KMS-11 (cell line): Measurements from ENCODE around the gene MYH11.
A peak's percentile ranks its signal among the peaks of the same experiment; 100 is the strongest.

Source experiments
- H2AFZ ChIP-seq: fragments of 200-600 bp; sonication (generic); 2 replicates; pipeline ENCODE4 v1.6.1; 2016; ENCODE audit warnings: antibody characterized with exemption, mixed run types, low read depth
- H3K27ac ChIP-seq: fragments of 200-600 bp; sonication (generic); 2 replicates; pipeline ENCODE4 v1.6.1; 2016; ENCODE audit warnings: mild to moderate bottlenecking, mixed run types
- H3K27me3 ChIP-seq: fragments of 200-600 bp; sonication (generic); 2 replicates; pipeline ENCODE4 v1.6.1; 2017; ENCODE audit warnings: mild to moderate bottlenecking, low read depth, mixed run types, moderate library complexity; ENCODE audit not compliant: insufficient read depth
- H3K36me3 ChIP-seq: fragments of 200-600 bp; sonication (generic); 2 replicates; pipeline ENCODE4 v1.6.1; 2017; ENCODE audit warnings: mild to moderate bottlenecking, mixed run types; ENCODE audit not compliant: insufficient read depth
- H3K4me1 ChIP-seq: fragments of 200-600 bp; sonication (generic); 2 replicates; pipeline ENCODE4 v1.6.1; 2016; ENCODE audit warnings: mild to moderate bottlenecking, low read depth, mixed run types; ENCODE audit not compliant: poor library complexity, severe bottlenecking
- H3K4me2 ChIP-seq: fragments of 200-600 bp; sonication (generic); 2 replicates; pipeline ENCODE4 v1.7.0; 2016; ENCODE audit warnings: mild to moderate bottlenecking, mixed run types
- H3K4me3 ChIP-seq: fragments of 200-600 bp; sonication (generic); IDR thresholded peaks from 2 replicates; pipeline ENCODE4 v1.6.1; 2017; ENCODE audit warnings: low read depth, low read length, mixed read lengths; ENCODE audit not compliant: insufficient read depth
- H3K79me2 ChIP-seq: fragments of 200-600 bp; sonication (generic); 2 replicates; pipeline ENCODE4 v1.6.1; 2016; ENCODE audit warnings: low read depth, mixed run types; ENCODE audit not compliant: insufficient read depth
- H3K9ac ChIP-seq: fragments of 200-600 bp; sonication (generic); 2 replicates; pipeline ENCODE4 v1.6.1; 2016; ENCODE audit warnings: mild to moderate bottlenecking, mixed run types
- H4K20me1 ChIP-seq: fragments of 200-600 bp; sonication (generic); 2 replicates; pipeline ENCODE4 v1.6.1; 2016; ENCODE audit warnings: mild to moderate bottlenecking, mixed run types; ENCODE audit not compliant: insufficient read depth
- TF ChIP-seq, protein P1 (sequence below): fragments of 200-600 bp; sonication (generic); conservative IDR thresholded peaks from 2 replicates; pipeline ENCODE4 v1.6.1; 2017; ENCODE audit warnings: low read depth, mild to moderate bottlenecking, antibody characterized with exemption, low read length, moderate library complexity, mixed read lengths

The MYH11 gene

DNA sequence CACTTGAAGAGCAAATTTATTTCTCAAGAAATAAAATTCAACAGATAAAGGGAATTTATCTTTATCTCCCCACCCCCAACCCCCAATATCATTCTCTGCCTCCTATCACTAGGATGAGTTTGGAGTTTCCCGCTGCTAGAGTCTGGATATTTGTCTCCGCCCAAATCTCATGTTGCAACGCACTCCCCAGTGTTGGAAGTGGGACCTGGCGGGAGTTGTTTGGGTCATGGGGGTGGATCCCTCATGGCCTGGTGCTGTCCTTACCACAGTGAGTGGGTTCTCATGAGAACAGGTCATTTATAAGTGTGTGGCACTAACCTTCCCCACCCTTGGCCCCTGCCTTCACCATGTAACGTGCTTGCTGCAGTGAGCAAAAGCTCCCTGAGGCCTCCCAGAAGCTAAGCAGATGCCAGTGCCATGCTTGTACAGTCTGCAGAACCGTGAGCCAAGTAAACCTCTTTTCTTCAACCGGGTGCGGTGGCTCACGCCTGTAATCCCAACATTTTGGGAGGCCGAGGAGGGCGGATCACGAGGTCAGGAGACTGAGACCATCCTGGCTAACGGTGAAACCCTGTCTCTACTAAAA, 25.1 kb upstream of the MYH11 start:
- Histone ChIP-seq H3K4me3 (no peak overlapping the region), H4K20me1 (no peaks in the 10 kb centered on the region), H3K36me3 (peaks cover 15% of the 10 kb centered on the region; the same call in 1 of the 2 replicates), H3K27ac (no peak overlapping the region), H2AFZ (no peak overlapping the region), H3K4me1 (peaks cover 48% of the 10 kb centered on the region), H3K79me2 (peaks cover 46% of the 10 kb centered on the region), H3K4me2 (no peak overlapping the region), H3K27me3 (no peaks in the 10 kb centered on the region), H3K9ac (no peak overlapping the region)
- TF ChIP-seq, protein P1, sequence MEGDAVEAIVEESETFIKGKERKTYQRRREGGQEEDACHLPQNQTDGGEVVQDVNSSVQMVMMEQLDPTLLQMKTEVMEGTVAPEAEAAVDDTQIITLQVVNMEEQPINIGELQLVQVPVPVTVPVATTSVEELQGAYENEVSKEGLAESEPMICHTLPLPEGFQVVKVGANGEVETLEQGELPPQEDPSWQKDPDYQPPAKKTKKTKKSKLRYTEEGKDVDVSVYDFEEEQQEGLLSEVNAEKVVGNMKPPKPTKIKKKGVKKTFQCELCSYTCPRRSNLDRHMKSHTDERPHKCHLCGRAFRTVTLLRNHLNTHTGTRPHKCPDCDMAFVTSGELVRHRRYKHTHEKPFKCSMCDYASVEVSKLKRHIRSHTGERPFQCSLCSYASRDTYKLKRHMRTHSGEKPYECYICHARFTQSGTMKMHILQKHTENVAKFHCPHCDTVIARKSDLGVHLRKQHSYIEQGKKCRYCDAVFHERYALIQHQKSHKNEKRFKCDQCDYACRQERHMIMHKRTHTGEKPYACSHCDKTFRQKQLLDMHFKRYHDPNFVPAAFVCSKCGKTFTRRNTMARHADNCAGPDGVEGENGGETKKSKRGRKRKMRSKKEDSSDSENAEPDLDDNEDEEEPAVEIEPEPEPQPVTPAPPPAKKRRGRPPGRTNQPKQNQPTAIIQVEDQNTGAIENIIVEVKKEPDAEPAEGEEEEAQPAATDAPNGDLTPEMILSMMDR: no peak

- Histone ChIP-seq H3K4me2 (0 out of 2 replicates have a peak overlapping the region, but pooled peaks have one; percentile 50), H3K27ac (no peak overlapping the region), H3K4me3 (no peak overlapping the region), H3K9ac (no peak overlapping the region), H3K36me3 (peaks cover 12% of the 10 kb centered on the region; the same call in 1 of the 2 replicates), H4K20me1 (no peaks in the 10 kb centered on the region), H3K4me1 (peaks cover 36% of the 10 kb centered on the region), H2AFZ (no peak overlapping the region), H3K79me2 (peaks cover 34% of the 10 kb centered on the region; the same call in 1 of the 2 replicates), H3K27me3 (no peaks in the 10 kb centered on the region)
- TF ChIP-seq, protein P1: no peak
These were observed 23.8 kb upstream of the MYH11 start for GRCh38 chr16:15880434-15881308.

- H3K27me3 ChIP-seq: no peaks in the 10 kb centered on the region
- no peak overlapping the region for H3K4me3 ChIP-seq
- peaks cover 32% of the 10 kb centered on the region for H3K4me1 ChIP-seq
- peaks cover 11% of the 10 kb centered on the region; the same call in 1 of the 2 replicates for H3K36me3 ChIP-seq
- no peak overlapping the region for H3K9ac ChIP-seq
- H3K79me2 ChIP-seq: peaks cover 21% of the 10 kb centered on the region; the same call in 1 of the 2 replicates
- no peaks in the 10 kb centered on the region for H4K20me1 ChIP-seq
- H3K4me2 ChIP-seq: peak overlapping the region; percentile 50
- H3K27ac ChIP-seq: peak overlapping the region; percentile 31; the same call in 1 of the 2 replicates
- TF ChIP-seq, protein P1: no peak
- H2AFZ ChIP-seq: no peak overlapping the region
These were observed 22.5 kb upstream of the MYH11 start for GRCh38 chr16:15879255-15879811.

GRCh38 chr16:15876503-15876902, 19.7 kb upstream of the MYH11 start:
- TF ChIP-seq, protein P1: no peak

More at GRCh38 chr16:15876503-15876902, 19.7 kb upstream of the MYH11 start:
- Histone ChIP-seq H2AFZ (no peak overlapping the region), H3K4me1 (peaks cover 28% of the 10 kb centered on the region), H3K27me3 (no peaks in the 10 kb centered on the region), H3K9ac (no peak overlapping the region), H3K79me2 (no peaks in the 10 kb centered on the region), H3K4me3 (no peak overlapping the region), H3K27ac (no peak overlapping the region), H3K4me2 (no peak overlapping the region), H3K36me3 (no peaks in the 10 kb centered on the region), H4K20me1 (no peaks in the 10 kb centered on the region)
